Glomerular endothelial cell (primary cell): ENCODE data around the gene LCLAT1. TPM values are rescaled to one million over a fixed set of nuclear protein-coding genes. Genes with fewer than 3 reads are reported as not detected.
"Not testable (repeated sequence)": the region's sequence is repeated elsewhere in the genome, so short reads cannot be mapped to it uniquely, and the experiment has no call there.

Experiments used
- DNase-seq: peaks from one replicate; pipeline ENCODE4 v3.0.0-alpha.2; 2011; ENCODE audit warnings: low read depth, low spot score; ENCODE audit errors: extremely low read depth
- total RNA-seq: library from RNA; depleted of rRNA; stranded (reverse); fragments of >200 nt; gene quantifications from 2 replicates; pipeline ENCODE4 v1.2.3, GENCODE V29; 2015

The LCLAT1 gene
- total RNA-seq, 1 donor from 2014 or later: 21.9 TPM

DNA sequence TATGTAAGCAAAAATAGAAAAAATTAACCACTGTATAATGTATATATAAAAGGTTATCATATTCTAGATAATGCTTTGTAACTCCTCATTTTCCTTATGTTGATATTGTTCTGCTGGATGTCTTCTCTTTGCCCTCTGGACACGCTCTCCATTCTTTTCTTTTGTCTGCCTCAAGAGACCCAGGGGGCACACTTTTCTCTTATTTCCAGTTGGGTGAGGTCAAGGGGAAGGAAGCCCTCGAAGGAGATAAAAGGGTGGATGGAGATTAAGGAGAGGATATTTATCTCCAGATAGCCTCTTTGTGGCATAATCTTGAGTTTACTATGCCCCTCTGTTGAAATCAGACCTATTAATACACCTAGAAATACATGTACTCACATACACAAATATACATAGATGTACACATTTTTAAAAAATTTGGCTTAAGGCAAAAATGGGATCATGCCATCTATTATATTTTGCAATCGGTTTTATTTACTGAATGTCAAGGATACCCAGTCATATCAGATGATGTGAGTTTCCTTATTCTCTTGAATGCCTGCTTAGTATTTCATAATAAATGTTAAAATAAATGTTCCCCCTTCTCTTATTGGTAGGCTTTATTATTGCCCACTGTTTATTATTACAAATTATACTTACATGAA, 65.3 kb downstream of the LCLAT1 start:
- no peak for DNase-seq

DNA sequence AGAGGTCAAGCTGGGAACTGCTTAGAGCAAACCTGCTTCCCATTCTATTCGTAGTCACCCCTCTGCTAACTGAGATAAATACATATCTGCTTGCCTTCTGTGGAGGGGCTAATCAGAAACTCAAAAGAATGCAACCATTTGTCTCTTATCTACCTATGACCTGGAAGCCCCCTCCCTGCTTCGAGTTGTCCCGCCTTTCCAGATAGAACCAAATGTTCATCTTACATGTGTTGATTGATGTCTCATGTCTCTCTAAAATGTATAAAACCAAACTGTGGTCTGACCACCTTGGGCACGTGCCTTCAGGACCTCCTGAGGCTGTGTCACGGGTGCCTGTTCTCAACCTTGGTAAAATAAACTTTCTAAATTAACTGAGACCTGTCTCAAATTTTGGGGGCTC, 66.6 kb downstream of the LCLAT1 start:
- not testable (repeated sequence) for DNase-seq

DNA sequence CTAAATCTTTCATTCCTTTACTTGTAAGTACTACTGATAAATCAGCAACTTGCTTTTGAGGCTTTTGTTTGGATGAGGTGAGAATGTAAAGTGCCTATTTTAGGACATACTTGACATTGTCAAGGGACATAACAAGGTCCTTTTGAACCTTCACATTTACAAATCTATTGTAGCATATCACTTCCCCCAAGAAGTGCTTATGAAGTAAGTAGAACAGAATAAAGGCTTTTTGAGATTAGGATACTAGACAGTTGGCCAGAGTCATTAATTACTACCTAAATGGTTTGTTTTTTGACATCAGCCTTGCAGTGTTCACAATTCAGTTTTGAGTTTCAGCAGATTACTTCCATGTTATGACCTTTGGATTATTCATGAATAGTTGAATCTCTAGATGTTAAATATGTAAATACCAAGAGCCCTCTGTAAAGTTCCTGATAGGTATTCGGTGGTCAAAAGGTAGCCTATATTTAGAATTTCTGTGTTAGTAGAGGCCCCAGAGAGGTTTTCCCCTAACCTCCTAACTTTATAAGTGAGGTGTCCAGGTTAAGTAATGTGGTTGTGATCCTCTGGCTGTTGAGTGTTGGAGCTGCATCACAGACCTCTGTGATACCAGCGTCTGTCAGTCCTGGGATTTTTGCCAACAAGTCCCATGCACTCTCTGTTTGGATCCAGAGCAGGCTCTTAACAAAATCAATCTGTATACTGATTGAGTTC, 67.2 kb downstream of the LCLAT1 start:
- no peak for DNase-seq

DNA sequence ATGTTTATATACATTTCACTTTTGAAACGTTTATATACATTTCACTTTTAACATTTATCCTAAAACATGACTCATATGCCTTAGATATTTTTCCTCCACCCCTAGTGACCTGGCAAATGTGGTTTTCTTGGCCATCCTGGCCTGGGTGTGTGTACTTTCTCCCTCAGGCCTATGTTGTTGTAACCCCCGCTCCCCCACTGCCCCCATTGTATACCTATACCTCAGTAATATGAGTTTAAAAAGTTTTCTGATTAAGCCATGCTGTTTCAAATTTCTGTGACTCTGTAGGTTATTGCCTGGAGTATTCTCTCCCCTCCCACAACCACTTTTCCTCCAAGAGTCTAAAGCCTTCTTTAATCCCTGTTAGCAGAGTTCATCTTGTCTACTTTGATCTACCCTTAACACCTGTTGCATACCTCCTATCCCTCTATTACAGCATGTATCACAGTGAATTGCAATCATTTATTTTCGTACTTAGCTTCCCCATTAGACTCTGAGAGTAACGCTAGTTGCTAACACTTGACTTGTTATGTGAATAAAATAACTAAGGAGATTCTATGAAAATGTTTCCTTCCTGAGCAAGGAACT, 67.9 kb downstream of the LCLAT1 start:
- no peak for DNase-seq

DNA sequence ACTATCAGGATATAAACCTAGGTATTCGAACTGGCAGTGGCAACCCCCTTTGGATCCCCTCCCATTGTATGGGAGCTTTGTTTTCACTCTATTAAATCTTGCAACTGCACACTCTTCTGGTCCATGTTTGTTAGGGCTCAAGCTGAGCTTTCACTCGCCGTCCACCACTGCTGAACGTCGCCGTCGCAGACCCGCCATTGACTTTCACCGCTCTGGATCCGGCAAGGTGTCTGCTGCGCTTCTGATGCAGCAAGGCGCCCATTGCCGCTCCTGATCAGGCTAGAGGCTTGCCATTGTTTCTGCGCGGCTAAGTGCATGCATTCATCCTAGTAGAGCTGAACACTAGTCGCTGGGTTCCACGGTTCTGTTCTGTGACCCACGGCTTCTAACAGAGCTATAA, 69.1 kb downstream of the LCLAT1 start:
- DNase-seq: no peak

DNA sequence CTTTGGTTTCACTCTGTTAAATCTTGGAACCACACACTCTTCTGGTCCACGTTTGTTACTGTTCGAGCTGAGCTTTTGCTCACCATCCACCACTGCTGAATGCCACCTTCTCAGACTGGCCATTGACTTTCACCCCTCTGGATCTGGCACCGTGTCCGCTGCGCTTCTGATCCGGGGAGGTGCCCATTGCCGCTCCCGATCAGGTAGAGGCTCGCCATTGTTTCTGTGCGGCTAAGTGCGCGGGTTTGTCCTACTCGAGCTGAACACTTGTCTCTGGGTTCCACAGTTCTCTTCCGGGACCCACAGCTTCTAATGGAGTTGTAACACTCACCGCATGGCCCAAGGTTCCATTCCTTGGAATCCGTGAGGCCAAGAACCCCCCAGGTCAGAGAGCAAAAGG, 72.8 kb downstream of the LCLAT1 start:
- no peak for DNase-seq

DNA sequence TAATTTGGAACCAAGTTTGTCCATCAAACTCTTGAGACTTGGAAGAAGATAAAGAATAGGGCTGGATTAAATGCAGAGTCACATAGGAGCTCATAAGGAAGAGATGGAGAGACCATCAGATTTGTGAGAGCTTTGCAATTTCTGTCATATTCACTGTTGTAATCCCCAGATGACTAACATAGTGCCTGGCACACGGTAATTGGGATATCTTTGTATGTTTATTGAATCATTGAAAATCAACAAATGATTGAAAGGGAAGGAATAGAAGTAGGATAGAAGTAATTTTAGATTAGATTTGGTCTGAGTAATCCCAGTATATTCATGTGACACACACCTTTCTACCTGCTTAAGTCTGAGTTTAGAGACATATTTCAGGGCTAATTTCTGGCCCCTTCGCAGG, 75.4 kb downstream of the LCLAT1 start:
- DNase-seq: no peak

DNA sequence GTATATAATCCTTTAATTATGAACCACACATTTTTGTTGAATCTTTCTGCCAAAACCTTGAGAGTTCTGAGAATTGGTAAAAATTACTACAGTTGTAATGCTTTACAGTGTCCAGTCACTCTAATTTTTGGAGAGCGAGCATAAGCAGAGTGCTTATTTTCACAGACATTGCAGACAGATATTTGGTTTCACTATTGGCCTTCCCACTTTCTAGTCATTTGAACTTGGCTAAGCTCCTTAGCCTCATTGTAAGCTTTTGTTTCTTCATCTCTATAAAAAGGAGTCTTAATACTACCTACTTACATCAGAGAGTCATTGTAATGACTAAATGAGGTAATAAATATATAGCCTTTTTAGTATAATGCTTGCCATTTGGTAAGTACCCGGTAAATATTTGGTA, 80.4 kb downstream of the LCLAT1 start:
- no peak for DNase-seq

DNA sequence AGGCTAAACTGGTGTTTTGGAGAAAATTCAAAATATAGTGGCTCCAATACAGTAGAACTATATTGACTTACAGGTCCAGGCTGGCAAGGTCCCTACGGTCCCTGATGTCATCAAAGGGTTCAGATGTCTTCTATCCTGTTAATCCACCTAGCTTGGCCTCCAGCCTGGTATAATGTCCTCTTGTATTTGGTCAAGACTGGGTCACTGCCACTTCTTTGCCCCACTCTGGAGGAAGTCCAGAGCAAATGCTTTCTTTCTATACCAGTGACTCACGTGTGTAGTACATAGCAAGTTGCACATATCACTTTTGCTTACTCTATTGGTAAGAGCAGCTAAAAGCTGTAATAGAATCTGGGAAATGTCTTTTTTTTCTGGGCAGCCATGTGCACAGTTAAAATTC, 80.8 kb downstream of the LCLAT1 start:
- no peak for DNase-seq

DNA sequence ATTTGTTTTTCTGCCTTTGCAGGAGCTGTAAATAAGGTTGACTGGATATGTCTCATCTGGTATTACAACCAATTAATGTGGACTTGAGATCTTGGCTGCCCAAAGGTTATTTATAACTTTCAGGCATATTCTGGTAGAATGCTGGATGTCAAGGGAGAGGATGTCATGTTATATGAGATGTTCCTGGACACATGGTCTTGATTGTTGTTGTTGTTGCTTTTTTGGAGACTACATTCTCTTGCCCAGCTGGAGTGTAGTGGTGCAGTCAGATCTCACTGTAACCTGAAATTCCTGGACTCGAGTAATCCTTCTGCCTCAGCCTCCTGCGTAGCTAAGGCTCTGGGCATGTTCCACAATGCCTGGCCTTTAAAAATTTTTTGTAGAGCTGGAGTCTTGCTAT, 83.3 kb downstream of the LCLAT1 start:
- DNase-seq: no peak

DNA sequence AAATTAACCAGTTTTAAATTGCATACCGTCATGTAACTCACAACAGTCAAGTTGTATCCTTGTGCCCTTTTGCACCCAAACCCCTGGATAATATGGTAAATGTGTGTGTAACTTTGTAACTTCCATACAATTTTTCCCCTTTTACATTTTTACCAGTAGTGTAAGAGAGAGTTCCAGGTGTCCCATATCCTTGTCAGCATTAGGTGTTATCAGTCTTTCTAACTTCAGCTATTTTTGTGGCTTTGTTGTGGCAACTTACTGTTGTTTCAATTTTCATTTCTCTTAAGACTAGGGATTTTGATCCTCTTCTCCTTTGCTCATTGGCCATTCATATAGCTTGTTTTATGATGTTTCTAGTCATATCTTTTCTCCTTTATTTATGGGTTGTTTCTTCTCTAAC, 94.6 kb downstream of the LCLAT1 start:
- no peak for DNase-seq

DNA sequence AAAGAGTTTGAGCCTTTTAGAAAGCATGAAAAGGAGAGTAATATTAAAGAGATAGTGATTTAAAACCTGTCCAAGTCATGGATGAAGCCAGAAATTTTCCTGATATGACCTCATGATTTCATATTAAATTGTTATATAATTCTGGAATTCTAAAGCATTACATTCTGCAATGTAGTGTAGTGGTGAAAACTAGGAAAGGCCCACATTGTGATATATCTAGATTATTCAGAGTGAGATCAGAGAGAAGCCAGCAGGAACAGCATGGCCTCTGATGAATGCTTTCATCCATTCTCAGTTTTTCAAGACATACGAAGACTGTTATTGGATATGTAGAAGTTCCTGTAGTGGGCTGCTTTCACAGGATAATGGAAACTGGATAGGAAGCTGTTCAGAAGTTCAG, 98.8 kb downstream of the LCLAT1 start:
- no peak for DNase-seq

DNA sequence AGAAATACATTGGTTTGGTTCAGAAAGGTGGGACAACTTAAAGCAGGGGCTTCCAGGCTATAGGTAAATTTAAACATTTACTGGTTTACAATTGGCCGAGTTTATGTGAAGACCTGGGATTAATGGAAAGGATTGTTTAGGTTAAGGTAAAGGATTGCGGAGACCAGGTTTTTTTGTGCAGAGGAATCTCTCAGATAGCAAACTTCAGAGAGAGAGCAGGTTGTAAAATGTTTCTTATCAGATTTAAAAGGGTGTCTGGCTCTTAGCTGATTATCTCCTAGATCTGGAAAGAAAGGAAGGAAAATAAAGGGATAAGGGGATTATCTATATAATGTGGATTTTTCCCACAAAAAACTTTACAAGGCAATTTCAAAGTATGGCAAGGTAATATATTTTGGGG, 101.3 kb downstream of the LCLAT1 start:
- DNase-seq: no peak

DNA sequence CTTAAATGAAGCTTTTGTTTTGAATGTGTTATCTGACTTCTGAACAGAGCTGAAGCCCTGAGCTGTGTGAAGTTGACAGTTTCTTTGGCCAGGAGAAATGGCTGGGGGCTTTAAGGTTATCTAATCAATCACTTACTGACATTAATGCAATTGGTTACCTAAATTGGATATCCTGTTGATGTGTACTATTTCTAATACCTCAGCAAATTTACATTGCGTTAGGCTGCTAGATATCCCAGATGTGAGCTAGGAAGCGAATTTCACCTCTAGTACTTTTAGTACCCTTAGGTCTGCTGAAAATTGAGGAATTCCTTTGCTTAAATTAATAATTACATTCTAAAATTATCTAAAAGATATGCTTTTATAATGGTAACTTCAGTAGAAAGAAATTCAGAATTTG, 102.0 kb downstream of the LCLAT1 start:
- DNase-seq: no peak

DNA sequence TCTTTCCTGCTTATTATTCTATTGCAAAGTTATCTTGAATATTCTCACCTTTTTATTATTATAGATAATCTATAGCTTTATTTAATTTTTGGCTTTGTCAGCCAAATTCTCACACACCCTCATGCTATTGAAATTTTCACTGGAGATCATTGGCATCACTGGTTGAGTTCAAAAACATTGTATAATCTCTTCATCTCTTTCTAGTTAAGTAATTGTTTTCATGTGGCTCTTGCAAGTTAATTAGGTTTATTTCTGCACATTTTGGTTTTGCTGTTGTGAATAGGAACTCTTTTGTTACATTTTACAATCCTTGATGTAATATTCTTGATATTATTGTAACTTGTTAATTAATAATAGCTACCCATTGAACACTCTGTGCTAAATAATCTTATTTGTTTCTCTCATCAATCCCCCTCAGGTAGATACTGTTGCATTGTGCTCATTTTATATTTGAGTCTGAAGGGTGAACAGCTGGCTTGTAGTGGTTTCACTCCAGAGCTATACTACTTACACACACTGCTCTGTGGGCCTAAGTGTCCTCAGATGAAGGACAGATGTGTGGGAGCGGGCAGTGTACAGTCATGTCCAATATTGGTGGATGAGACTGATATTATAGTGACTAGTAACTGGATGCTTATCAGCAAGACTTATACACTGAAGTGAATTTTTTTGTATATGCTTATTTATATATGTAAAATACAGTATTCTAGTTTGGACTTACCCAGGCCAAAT, 112.7 kb downstream of the LCLAT1 start:
- no peak for DNase-seq

DNA sequence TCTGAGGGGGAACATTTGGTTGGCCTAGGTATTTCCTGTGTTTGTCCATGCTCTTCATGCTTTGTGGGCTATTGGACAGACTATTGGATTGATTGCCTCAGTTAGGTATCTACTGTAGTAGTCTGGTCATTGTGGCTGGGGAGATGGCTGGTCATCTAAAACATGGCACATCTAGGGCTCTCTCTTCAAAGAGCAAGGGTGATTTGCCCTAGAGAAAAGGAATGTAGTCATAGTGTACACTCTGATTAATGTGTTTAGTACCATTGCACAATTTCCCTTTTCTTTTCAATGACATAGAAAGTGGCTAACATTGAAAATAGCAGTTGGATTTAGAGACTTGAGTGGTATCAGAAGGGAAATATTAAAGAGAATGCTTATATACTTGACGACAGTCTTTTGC, 114.3 kb downstream of the LCLAT1 start:
- no peak for DNase-seq

DNA sequence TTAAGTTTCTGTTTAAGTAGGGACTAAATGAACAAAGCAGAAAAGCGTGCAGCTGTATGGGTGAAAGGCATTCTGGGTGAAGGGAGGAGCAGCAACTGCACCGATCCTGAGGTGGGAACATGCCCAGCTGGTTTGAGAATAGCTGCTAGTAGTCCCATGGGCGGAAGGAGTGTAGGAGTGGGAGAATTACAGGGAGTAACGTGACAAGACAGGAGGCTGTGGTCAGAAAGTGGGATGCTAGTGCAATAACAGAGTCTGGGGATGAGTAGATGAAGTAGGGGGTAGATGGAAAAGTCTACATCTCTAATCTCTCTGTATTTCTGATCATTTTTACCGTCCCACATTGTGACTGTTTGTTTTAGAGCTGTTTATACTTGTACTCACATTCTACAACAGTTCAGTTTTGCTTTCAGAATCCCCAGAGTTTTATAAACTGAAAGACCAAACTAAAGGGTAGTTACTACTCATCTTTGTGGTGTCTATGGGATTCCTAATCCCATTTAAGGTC, 118.9 kb downstream of the LCLAT1 start:
- DNase-seq: no peak

DNA sequence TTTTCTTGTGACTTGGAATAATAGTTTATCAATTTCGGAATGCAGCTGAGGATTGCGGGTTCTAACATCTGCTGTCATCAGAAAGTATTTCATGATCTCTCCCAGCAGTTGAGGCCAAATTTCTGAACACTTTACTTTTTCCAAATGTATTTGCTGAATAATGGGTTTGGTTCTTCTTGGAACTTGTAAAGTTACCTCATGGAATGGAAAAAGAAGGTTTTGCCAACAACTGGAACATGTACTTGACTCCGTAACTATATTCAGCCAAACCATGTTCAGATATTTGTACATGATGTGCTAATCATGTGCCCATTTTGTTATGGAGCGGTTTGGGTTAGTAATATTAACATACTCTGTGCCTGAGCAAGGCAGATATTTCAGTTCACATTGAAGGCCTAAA, 119.6 kb downstream of the LCLAT1 start:
- DNase-seq: no peak

DNA sequence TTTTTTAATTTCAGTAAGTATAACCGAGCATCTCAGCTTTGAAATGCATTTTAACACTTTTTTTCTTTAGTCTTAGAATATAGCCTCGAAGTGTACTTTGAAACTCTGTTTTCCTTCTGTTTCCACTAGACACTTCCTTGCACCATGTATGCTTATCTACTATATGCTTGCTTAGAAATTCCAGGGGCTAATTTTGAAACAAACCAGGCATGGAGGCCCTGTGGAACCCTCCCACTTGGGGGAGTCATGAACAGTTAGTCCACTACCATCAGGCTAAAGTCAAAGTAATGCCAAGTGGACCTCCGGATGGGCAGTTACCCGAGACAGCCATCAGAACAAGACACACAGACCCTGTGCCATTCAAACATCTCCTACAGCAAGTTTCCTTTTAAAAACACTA, 120.3 kb downstream of the LCLAT1 start:
- no peak for DNase-seq

DNA sequence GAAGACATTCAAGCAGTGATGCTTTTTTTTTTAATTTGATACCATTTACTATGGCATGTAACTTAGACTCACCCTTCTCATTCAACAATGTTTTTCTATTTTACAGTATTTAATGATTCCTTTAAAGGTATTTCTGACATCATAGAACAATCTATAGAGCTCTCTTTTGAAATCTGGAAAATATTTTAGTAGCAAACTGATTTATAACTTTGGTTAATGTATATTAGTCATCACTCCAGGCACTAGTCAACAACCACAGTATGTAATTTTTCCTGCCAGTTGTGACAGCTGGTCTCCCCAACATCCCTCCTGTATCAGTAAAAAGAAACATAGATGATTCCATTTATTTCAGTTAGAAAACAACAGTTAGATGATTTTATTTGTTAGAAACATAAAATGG, 122.9 kb downstream of the LCLAT1 start:
- no peak for DNase-seq

DNA sequence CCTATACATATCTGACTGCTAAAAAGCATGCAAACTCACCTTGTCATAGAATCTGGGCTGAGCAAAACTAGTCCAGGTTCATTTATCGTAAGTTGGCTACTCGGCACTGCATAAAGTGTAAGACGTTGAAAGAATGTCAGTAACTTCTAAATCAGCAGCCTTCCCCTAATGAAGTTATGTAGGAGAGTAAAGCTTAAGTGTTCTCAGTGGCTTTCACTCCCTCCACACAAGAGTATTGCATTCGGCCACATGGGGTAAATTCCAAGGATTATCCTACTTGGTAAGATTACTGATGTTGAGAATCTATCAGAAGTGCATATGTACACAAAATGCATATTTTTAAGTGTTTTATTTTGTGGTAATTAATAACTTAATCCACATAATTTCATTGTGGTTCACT, 130.1 kb downstream of the LCLAT1 start:
- DNase-seq: no peak

DNA sequence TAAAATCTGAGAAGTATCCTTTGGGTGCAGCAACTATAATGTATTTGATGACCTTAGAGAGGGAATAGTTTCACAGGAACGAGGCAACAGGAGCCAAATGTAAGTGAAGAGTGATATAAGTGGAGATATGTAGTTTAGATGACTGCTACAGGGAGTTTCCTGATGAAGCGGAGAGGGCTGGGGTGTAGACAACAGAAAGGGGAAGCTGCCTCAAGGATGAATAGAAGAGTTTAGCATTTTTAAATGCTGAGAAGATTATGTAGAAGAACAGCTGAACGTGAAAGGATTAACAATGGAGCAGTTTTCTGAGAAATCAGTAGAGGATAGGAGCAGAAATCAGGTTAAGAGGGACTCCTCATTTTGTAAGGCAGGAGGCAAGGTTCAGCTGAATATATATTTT, 133.3 kb downstream of the LCLAT1 start:
- DNase-seq: no peak
